H54 (cell line): ENCODE data around the gene NUDT6.
A peak's percentile ranks its signal among the peaks of the same experiment; 100 is the strongest.
"Not testable (repeated sequence)": the region's sequence is repeated elsewhere in the genome, so short reads cannot be mapped to it uniquely, and the experiment has no call there.

ENCODE experiments used
- DNase-seq: peaks from one replicate; pipeline ENCODE4 v3.0.0; 2011; ENCODE audit warnings: low spot score, mixed read lengths; ENCODE audit not compliant: insufficient read length
- FAIRE-seq: peaks from 3 replicates; lab custom pipeline; 2011; peaks lifted over from hg19 to GRCh38; lab: Jason Lieb, UNC
- POLR2A ChIP-seq: IDR thresholded peaks from 2 replicates; pipeline ENCODE4 v1.6.1; 2011; ENCODE audit warnings: low read depth, mild to moderate bottlenecking, low read length

NUDT6 gene

GRCh38 chr4:122921971-122922876, at the start of gene NUDT6:
NUDT6 (minus strand) TSS chr4:122922597; CDS start chr4:122922572, 25 bp downstream.
- FAIRE-seq (no peak), DNase-seq (no peak)
- peak; percentile 73 for TF ChIP-seq POLR2A

- DNase-seq (no peak), FAIRE-seq (peak; percentile 53)
- no peak for TF ChIP-seq POLR2A
These were observed 45.9 kb upstream of the NUDT6 start for GRCh38 chr4:122968227-122968812.

- FAIRE-seq (no peak), DNase-seq (no peak)
- TF ChIP-seq POLR2A = no peak
These were observed 44.8 kb upstream of the NUDT6 start for GRCh38 chr4:122967231-122967630.

- TF ChIP-seq POLR2A = no peak
- DNase-seq (no peak), FAIRE-seq (no peak)
These were observed 43.8 kb upstream of the NUDT6 start for GRCh38 chr4:122966201-122966600.

GRCh38 chr4:122963216-122963615, 40.8 kb upstream of the NUDT6 start:
- FAIRE-seq (peak; percentile 75), DNase-seq (no peak)
- TF ChIP-seq POLR2A = no peak

GRCh38 chr4:122960611-122961000, 38.2 kb upstream of the NUDT6 start:
- FAIRE-seq = no peak
- no peak for DNase-seq
- no peak for TF ChIP-seq POLR2A

- FAIRE-seq (no peak), DNase-seq (no peak)
- no peak for TF ChIP-seq POLR2A
These were observed 37.7 kb upstream of the NUDT6 start for GRCh38 chr4:122959981-122960610.

GRCh38 chr4:122959441-122959840, 37.0 kb upstream of the NUDT6 start:
- TF ChIP-seq POLR2A = no peak
- DNase-seq (no peak), FAIRE-seq (peak; percentile 11)

- TF ChIP-seq POLR2A = no peak
- FAIRE-seq (no peak), DNase-seq (no peak)
These were observed 36.1 kb upstream of the NUDT6 start for GRCh38 chr4:122958505-122958904.

- no peak for DNase-seq
- no peak for TF ChIP-seq POLR2A
- FAIRE-seq = no peak
These were observed 31.5 kb upstream of the NUDT6 start for GRCh38 chr4:122953924-122954323.

- TF ChIP-seq POLR2A = no peak
- FAIRE-seq = no peak
- no peak for DNase-seq
These were observed 29.6 kb upstream of the NUDT6 start for GRCh38 chr4:122952028-122952427.

- TF ChIP-seq POLR2A = no peak
- FAIRE-seq (no peak), DNase-seq (no peak)
These were observed 26.3 kb upstream of the NUDT6 start for GRCh38 chr4:122948671-122949070.

- TF ChIP-seq POLR2A = no peak
- DNase-seq (no peak), FAIRE-seq (no peak)
These were observed 23.7 kb upstream of the NUDT6 start for GRCh38 chr4:122946142-122946541.

- not testable (repeated sequence) for FAIRE-seq, DNase-seq
These were observed 22.7 kb upstream of the NUDT6 start for GRCh38 chr4:122945136-122945535.
